Mesendoderm (in vitro differentiated cells): Measurements from ENCODE around the gene CHID1.

ENCODE experiments used
- DNase-seq: peaks from one replicate; pipeline ENCODE4 v3.0.0; 2013
- H2AK5ac ChIP-seq: 2 replicates; pipeline ENCODE4 v1.6.1; 2013; ENCODE audit warnings: low read length, inconsistent platforms
- H2BK120ac ChIP-seq: 2 replicates; pipeline ENCODE4 v1.6.1; 2013; ENCODE audit warnings: low read depth, mild to moderate bottlenecking, low read length, moderate library complexity, mixed read lengths
- H2BK15ac ChIP-seq: replicated peaks from 2 replicates; pipeline ENCODE4 v1.6.1; 2013; ENCODE audit warnings: low read depth, mild to moderate bottlenecking, moderate library complexity
- H2BK5ac ChIP-seq: 2 replicates; pipeline ENCODE4 v1.6.1; 2013; ENCODE audit warnings: low read length, inconsistent platforms
- H3K18ac ChIP-seq: 2 replicates; pipeline ENCODE4 v1.6.1; 2013; ENCODE audit warnings: mild to moderate bottlenecking, low read length, mixed read lengths
- H3K23ac ChIP-seq: one replicate; pipeline ENCODE4 v1.6.1; 2013; ENCODE audit warnings: low read length
- H3K27ac ChIP-seq: 2 replicates; pipeline ENCODE4 v1.5.1; 2013; ENCODE audit warnings: low read depth, mild to moderate bottlenecking, inconsistent platforms, low read length, moderate library complexity
- H3K27me3 ChIP-seq: 2 replicates; pipeline ENCODE4 v1.6.1; 2013; ENCODE audit warnings: low read length, control low read depth, mild to moderate bottlenecking, inconsistent platforms; ENCODE audit not compliant: insufficient read depth, poor library complexity
- H3K36me3 ChIP-seq: 2 replicates; pipeline ENCODE4 v1.6.1; 2013; ENCODE audit warnings: low read length, inconsistent platforms; ENCODE audit not compliant: control insufficient read depth, insufficient read depth
- H3K4ac ChIP-seq: one replicate; pipeline ENCODE4 v1.6.1; 2013; ENCODE audit warnings: low read depth, mild to moderate bottlenecking, low read length, moderate library complexity
- H3K4me1 ChIP-seq: 2 replicates; pipeline ENCODE4 v1.6.1; 2013; ENCODE audit warnings: low read depth, low read length, inconsistent platforms; ENCODE audit not compliant: control insufficient read depth
- H3K4me2 ChIP-seq: 2 replicates; pipeline ENCODE4 v1.6.1; 2013; ENCODE audit warnings: low read length
- H3K4me3 ChIP-seq: 2 replicates; pipeline ENCODE4 v1.5.1; 2013; ENCODE audit warnings: mild to moderate bottlenecking, low read length
- H3K56ac ChIP-seq: one replicate; pipeline ENCODE4 v1.6.1; 2013; ENCODE audit warnings: low read length
- H3K79me1 ChIP-seq: 2 replicates; pipeline ENCODE4 v1.6.1; 2013; ENCODE audit warnings: low read length, inconsistent platforms
- H3K79me2 ChIP-seq: 2 replicates; pipeline ENCODE4 v1.6.1; 2013; ENCODE audit warnings: mild to moderate bottlenecking, low read length; ENCODE audit not compliant: control insufficient read depth, insufficient read depth
- H3K9ac ChIP-seq: 2 replicates; pipeline ENCODE4 v1.6.1; 2013; ENCODE audit warnings: low read length, inconsistent platforms
- H4K5ac ChIP-seq: one replicate; pipeline ENCODE4 v1.6.1; 2013; ENCODE audit warnings: low read length
- H4K8ac ChIP-seq: one replicate; pipeline ENCODE4 v1.6.1; 2013; ENCODE audit warnings: low read depth, mild to moderate bottlenecking, control low read depth, low read length, moderate library complexity
- WGBS: extraction: QIAGEN DNeasy Blood & Tissue Kit; methylation state at CpG from one replicate; pipeline ENCODE4 v1.1.7; 2013; ENCODE audit warnings: low lambda C conversion rate, missing lambda C conversion rate; ENCODE audit not compliant: insufficient coverage; ENCODE audit errors: extremely low coverage; 5-methylcytosine and 5-hydroxymethylcytosine counted together

CHID1 gene

GRCh38 chr11:854601-855329 lies 55.8 kb downstream of the CHID1 start:
- H3K23ac ChIP-seq, result no peak overlapping the region
- no peak overlapping the region for H2BK5ac ChIP-seq
- H3K27ac ChIP-seq, result no peak overlapping the region
- H3K4me3 ChIP-seq, result no peak overlapping the region
- no peak overlapping the region for H4K8ac ChIP-seq
- no peak overlapping the region for H2AK5ac ChIP-seq
- no peak overlapping the region for H3K4ac ChIP-seq
- WGBS, result no CpG with 5 or more reads among the region's 20 CpGs
- no peak overlapping the region for H3K56ac ChIP-seq
- no peaks in the 10 kb centered on the region for H3K4me1 ChIP-seq
- DNase-seq, result no peak
- H3K18ac ChIP-seq, result no peak overlapping the region
- no peaks in the 10 kb centered on the region for H3K27me3 ChIP-seq
- H3K9ac ChIP-seq, result no peak overlapping the region
- no peaks in the 10 kb centered on the region for H3K79me1 ChIP-seq
- H2BK120ac ChIP-seq, result no peak overlapping the region
- H3K4me2 ChIP-seq, result no peak overlapping the region
- H3K79me2 ChIP-seq, result no peaks in the 10 kb centered on the region
- H2BK15ac ChIP-seq, result no peak overlapping the region
- H3K36me3 ChIP-seq, result no peaks in the 10 kb centered on the region
- no peak overlapping the region for H4K5ac ChIP-seq

- H3K4me2 ChIP-seq, result no peak overlapping the region
- no peaks in the 10 kb centered on the region for H3K27me3 ChIP-seq
- no peak overlapping the region for H3K4me3 ChIP-seq
- H3K27ac ChIP-seq, result no peak overlapping the region
- H3K9ac ChIP-seq, result no peak overlapping the region
- H2BK120ac ChIP-seq, result no peak overlapping the region
- DNase-seq, result no peak
- no peak overlapping the region for H2BK15ac ChIP-seq
- no peak overlapping the region for H3K4ac ChIP-seq
- no peak overlapping the region for H3K18ac ChIP-seq
- H3K23ac ChIP-seq, result no peak overlapping the region
- no CpG with 5 or more reads among the region's 27 CpGs for WGBS
- H2BK5ac ChIP-seq, result no peak overlapping the region
- H4K5ac ChIP-seq, result no peak overlapping the region
- H3K79me2 ChIP-seq, result no peaks in the 10 kb centered on the region
- H3K36me3 ChIP-seq, result no peaks in the 10 kb centered on the region
- no peak overlapping the region for H2AK5ac ChIP-seq
- H3K56ac ChIP-seq, result no peak overlapping the region
- no peaks in the 10 kb centered on the region for H3K4me1 ChIP-seq
- no peak overlapping the region for H4K8ac ChIP-seq
- no peaks in the 10 kb centered on the region for H3K79me1 ChIP-seq
Measured at GRCh38 chr11:853682-854448, 56.7 kb downstream of the CHID1 start.

GRCh38 chr11:852762-853161 lies 57.8 kb downstream of the CHID1 start:
- Histone ChIP-seq H3K4me1 (peaks cover 2% of the 10 kb centered on the region), H3K56ac (no peak overlapping the region), H3K18ac (no peak overlapping the region), H3K4ac (no peak overlapping the region), H3K27ac (no peak overlapping the region), H2BK120ac (no peak overlapping the region), H3K4me2 (no peak overlapping the region), H2BK5ac (no peak overlapping the region), H3K79me1 (no peaks in the 10 kb centered on the region), H3K79me2 (no peaks in the 10 kb centered on the region), H2AK5ac (no peak overlapping the region), H3K9ac (no peak overlapping the region), H4K5ac (no peak overlapping the region), H3K23ac (no peak overlapping the region), H2BK15ac (no peak overlapping the region), H3K27me3 (no peaks in the 10 kb centered on the region), H3K36me3 (no peaks in the 10 kb centered on the region), H3K4me3 (no peak overlapping the region), H4K8ac (no peak overlapping the region)
- WGBS, result no CpG with 5 or more reads among the region's 15 CpGs
- DNase-seq, result no peak

GRCh38 chr11:850775-851763 lies 59.5 kb downstream of the CHID1 start:
- DNase-seq, result peak; percentile 69
- no peak overlapping the region for H3K23ac ChIP-seq
- H2BK120ac ChIP-seq, result no peak overlapping the region
- peak overlapping the region; percentile 42 for H3K56ac ChIP-seq
- H3K18ac ChIP-seq, result no peak overlapping the region
- no peak overlapping the region for H4K5ac ChIP-seq
- H3K79me2 ChIP-seq, result no peaks in the 10 kb centered on the region
- WGBS, result no CpG with 5 or more reads among the region's 28 CpGs
- no peaks in the 10 kb centered on the region for H3K27me3 ChIP-seq
- no peak overlapping the region for H3K9ac ChIP-seq
- H3K4me3 ChIP-seq, result no peak overlapping the region
- H3K4ac ChIP-seq, result no peak overlapping the region
- H3K36me3 ChIP-seq, result no peaks in the 10 kb centered on the region
- H4K8ac ChIP-seq, result no peak overlapping the region
- no peak overlapping the region for H3K27ac ChIP-seq
- no peak overlapping the region for H2BK5ac ChIP-seq
- no peaks in the 10 kb centered on the region for H3K79me1 ChIP-seq
- H2BK15ac ChIP-seq, result no peak overlapping the region
- H2AK5ac ChIP-seq, result no peak overlapping the region
- peak overlapping the region; percentile 29 for H3K4me2 ChIP-seq
- peaks cover 2% of the 10 kb centered on the region for H3K4me1 ChIP-seq

GRCh38 chr11:849951-850774 lies 60.4 kb downstream of the CHID1 start:
- peak overlapping the region; percentile 19 for H3K4me3 ChIP-seq
- H4K5ac ChIP-seq, result no peak overlapping the region
- peak overlapping the region; percentile 41 for H3K9ac ChIP-seq
- H2BK15ac ChIP-seq, result no peak overlapping the region
- H2AK5ac ChIP-seq, result no peak overlapping the region
- no peaks in the 10 kb centered on the region for H3K36me3 ChIP-seq
- no peak overlapping the region for H3K18ac ChIP-seq
- no peak overlapping the region for H3K23ac ChIP-seq
- no peak overlapping the region for H4K8ac ChIP-seq
- peak overlapping the region; percentile 74 for H3K56ac ChIP-seq
- H2BK120ac ChIP-seq, result no peak overlapping the region
- H3K4ac ChIP-seq, result no peak overlapping the region
- no CpG with 5 or more reads among the region's 97 CpGs for WGBS
- H3K27ac ChIP-seq, result no peak overlapping the region
- H3K79me1 ChIP-seq, result no peaks in the 10 kb centered on the region
- DNase-seq, result no peak
- H3K4me1 ChIP-seq, result peaks cover 2% of the 10 kb centered on the region
- no peaks in the 10 kb centered on the region for H3K79me2 ChIP-seq
- H2BK5ac ChIP-seq, result no peak overlapping the region
- H3K27me3 ChIP-seq, result no peaks in the 10 kb centered on the region
- peak overlapping the region; percentile 52 for H3K4me2 ChIP-seq
